Neural cell (in vitro differentiated cells): Measurements from ENCODE around the gene PDE4D.

ENCODE experiments used
- EP300 ChIP-seq: fragments of 450-650 bp; conservative IDR thresholded peaks from 2 replicates; pipeline ENCODE4 v1.6.1; 2014; ENCODE audit warnings: antibody characterized with exemption, mild to moderate bottlenecking, moderate library complexity; ENCODE audit not compliant: poor library complexity, severe bottlenecking
- EZH2 ChIP-seq: fragments of 200-600, 300-800 bp; shearing (Covaris generic), sonication (generic); IDR thresholded peaks from 2 replicates; pipeline ENCODE4 v1.6.1; 2014; ENCODE audit warnings: antibody characterized with exemption, low read length, borderline replicate concordance, mild to moderate bottlenecking; ENCODE audit not compliant: insufficient read depth, poor library complexity, severe bottlenecking
- MXI1 ChIP-seq: fragments of 450-650 bp; conservative IDR thresholded peaks from 2 replicates; pipeline ENCODE4 v1.6.1; 2014; ENCODE audit warnings: antibody characterized with exemption, mild to moderate bottlenecking; ENCODE audit not compliant: poor library complexity, severe bottlenecking
- POLR2AphosphoS5 ChIP-seq: IDR thresholded peaks from 2 replicates; pipeline ENCODE4 v1.6.1; 2012
- SMC3 ChIP-seq: fragments of 450-650 bp; conservative IDR thresholded peaks from 2 replicates; pipeline ENCODE4 v1.6.1; 2014; ENCODE audit warnings: antibody characterized with exemption, mild to moderate bottlenecking, moderate library complexity; ENCODE audit not compliant: poor library complexity
- TAF1 ChIP-seq: IDR thresholded peaks from 2 replicates; pipeline ENCODE4 v1.6.1; 2012; ENCODE audit warnings: low read depth
- TF ChIP-seq, protein P1 (sequence below): fragments of 450-650 bp; IDR thresholded peaks from 2 replicates; pipeline ENCODE4 v1.5.1; 2014; ENCODE audit warnings: antibody characterized with exemption, mild to moderate bottlenecking, moderate library complexity; ENCODE audit not compliant: poor library complexity, severe bottlenecking
- TF ChIP-seq, protein P2 (sequence below): IDR thresholded peaks from 2 replicates; pipeline ENCODE4 v1.6.1; 2012; ENCODE audit warnings: borderline replicate concordance

DNA sequence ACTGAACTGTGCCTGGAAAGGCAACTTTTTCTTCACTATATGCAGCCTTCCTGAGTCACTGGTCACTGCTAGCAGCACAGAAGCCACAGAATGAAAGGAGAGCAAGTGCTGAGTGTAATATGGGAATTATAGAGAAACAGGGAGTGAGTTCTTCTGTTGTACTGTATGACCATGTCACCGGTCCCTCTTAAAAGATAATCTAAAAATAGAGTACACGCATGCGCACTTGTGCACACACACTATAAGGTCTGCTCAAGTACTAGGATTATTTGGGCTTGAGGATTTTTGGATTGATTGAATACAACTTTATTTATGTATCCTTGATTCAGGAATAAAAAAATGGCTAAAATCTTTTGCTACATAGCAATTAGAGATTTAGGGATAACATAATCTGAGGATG is 571.9 kb downstream of the PDE4D start:
- TF ChIP-seq EP300 (no peak), POLR2AphosphoS5 (no peak), TAF1 (no peak), MXI1 (no peak), EZH2 (no peak), SMC3 (no peak)
- TF ChIP-seq, protein P1, sequence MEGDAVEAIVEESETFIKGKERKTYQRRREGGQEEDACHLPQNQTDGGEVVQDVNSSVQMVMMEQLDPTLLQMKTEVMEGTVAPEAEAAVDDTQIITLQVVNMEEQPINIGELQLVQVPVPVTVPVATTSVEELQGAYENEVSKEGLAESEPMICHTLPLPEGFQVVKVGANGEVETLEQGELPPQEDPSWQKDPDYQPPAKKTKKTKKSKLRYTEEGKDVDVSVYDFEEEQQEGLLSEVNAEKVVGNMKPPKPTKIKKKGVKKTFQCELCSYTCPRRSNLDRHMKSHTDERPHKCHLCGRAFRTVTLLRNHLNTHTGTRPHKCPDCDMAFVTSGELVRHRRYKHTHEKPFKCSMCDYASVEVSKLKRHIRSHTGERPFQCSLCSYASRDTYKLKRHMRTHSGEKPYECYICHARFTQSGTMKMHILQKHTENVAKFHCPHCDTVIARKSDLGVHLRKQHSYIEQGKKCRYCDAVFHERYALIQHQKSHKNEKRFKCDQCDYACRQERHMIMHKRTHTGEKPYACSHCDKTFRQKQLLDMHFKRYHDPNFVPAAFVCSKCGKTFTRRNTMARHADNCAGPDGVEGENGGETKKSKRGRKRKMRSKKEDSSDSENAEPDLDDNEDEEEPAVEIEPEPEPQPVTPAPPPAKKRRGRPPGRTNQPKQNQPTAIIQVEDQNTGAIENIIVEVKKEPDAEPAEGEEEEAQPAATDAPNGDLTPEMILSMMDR = no peak
- TF ChIP-seq, protein P2, sequence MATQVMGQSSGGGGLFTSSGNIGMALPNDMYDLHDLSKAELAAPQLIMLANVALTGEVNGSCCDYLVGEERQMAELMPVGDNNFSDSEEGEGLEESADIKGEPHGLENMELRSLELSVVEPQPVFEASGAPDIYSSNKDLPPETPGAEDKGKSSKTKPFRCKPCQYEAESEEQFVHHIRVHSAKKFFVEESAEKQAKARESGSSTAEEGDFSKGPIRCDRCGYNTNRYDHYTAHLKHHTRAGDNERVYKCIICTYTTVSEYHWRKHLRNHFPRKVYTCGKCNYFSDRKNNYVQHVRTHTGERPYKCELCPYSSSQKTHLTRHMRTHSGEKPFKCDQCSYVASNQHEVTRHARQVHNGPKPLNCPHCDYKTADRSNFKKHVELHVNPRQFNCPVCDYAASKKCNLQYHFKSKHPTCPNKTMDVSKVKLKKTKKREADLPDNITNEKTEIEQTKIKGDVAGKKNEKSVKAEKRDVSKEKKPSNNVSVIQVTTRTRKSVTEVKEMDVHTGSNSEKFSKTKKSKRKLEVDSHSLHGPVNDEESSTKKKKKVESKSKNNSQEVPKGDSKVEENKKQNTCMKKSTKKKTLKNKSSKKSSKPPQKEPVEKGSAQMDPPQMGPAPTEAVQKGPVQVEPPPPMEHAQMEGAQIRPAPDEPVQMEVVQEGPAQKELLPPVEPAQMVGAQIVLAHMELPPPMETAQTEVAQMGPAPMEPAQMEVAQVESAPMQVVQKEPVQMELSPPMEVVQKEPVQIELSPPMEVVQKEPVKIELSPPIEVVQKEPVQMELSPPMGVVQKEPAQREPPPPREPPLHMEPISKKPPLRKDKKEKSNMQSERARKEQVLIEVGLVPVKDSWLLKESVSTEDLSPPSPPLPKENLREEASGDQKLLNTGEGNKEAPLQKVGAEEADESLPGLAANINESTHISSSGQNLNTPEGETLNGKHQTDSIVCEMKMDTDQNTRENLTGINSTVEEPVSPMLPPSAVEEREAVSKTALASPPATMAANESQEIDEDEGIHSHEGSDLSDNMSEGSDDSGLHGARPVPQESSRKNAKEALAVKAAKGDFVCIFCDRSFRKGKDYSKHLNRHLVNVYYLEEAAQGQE = no peak
